RWPE2 (cell line): ENCODE data around the gene ODAD3.

Experiments used
- ATAC-seq: fragments of 200-7000 bp; cut with Tn5 transposase; 3 replicates; pipeline ENCODE4 v1.9.1; 2021; ENCODE audit warnings: low read depth
- DNase-seq: peaks from one replicate; pipeline ENCODE4 v3.0.0-alpha.2; 2020; ENCODE audit warnings: low spot score
- H3K27ac ChIP-seq: fragments of 450-650 bp; 2 replicates; pipeline ENCODE4 v1.5.1; 2017; ENCODE audit warnings: mild to moderate bottlenecking; ENCODE audit not compliant: poor library complexity, severe bottlenecking
- H3K27me3 ChIP-seq: fragments of 250-450 bp; sonication (Bioruptor Pico); 2 replicates; pipeline ENCODE4 v1.5.1; 2021; ENCODE audit warnings: mild to moderate bottlenecking, moderate library complexity; ENCODE audit not compliant: insufficient read depth, poor library complexity, severe bottlenecking
- H3K36me3 ChIP-seq: fragments of 250-450 bp; sonication (Bioruptor Pico); 2 replicates; pipeline ENCODE4 v1.5.1; 2020; ENCODE audit warnings: low read depth, mild to moderate bottlenecking, moderate library complexity
- H3K4me1 ChIP-seq: fragments of 250-450 bp; sonication (Bioruptor Pico); 2 replicates; pipeline ENCODE4 v1.5.1; 2021; ENCODE audit warnings: mild to moderate bottlenecking, moderate library complexity; ENCODE audit not compliant: insufficient read depth, poor library complexity, severe bottlenecking
- H3K4me3 ChIP-seq: fragments of 250-450 bp; sonication (Bioruptor Pico); 2 replicates; pipeline ENCODE4 v1.5.1; 2021; ENCODE audit warnings: mild to moderate bottlenecking, moderate library complexity; ENCODE audit not compliant: severe bottlenecking
- H3K9me3 ChIP-seq: fragments of 250-450 bp; sonication (Bioruptor Pico); 2 replicates; pipeline ENCODE4 v1.5.1; 2021; ENCODE audit warnings: mild to moderate bottlenecking, moderate library complexity; ENCODE audit not compliant: severe bottlenecking
- TF ChIP-seq, protein P1 (sequence below): fragments of 450-650 bp; IDR thresholded peaks from one replicate; pipeline ENCODE4 v1.5.1; 2017; ENCODE audit warnings: mild to moderate bottlenecking, moderate library complexity; ENCODE audit not compliant: poor library complexity, severe bottlenecking

Gene ODAD3

DNA sequence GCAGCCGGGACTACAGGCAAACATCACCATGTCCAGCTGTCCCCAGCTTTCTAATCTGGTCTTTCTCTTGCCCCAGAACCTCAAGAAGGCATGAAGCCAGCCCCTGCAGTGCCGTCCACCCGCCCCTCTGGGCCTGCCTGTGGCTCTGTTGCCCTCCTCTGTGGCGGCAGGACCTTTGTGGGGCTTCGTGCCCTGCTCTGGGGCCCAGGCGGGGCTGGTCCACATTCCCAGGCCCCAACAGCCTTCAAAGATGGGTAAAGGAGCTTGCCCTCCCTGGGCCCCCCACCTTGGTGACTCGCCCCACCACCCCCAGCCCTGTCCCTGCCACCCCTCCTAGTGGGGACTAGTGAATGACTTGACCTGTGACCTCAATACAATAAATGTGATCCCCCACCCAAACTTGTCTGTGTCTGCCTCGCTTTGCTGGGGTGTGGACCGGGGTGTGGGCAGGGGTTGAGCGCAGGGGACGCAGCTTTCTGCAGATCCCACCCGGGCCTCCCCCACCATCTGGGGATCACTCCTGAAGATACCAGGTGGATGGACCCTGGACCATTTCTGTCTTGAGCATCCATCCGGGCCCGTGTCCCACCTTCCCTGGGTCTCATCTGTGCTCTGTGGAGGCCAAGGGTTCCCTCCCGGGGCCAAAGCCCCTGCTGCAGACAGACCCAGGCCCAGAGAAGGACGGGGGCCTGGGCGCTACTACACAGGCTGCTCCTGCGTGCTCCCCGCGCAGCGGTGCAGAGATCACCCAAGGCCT, 15.8 kb upstream of the ODAD3 start:
- no peaks in the 10 kb centered on the region for H3K4me1 ChIP-seq
- TF ChIP-seq, protein P1, sequence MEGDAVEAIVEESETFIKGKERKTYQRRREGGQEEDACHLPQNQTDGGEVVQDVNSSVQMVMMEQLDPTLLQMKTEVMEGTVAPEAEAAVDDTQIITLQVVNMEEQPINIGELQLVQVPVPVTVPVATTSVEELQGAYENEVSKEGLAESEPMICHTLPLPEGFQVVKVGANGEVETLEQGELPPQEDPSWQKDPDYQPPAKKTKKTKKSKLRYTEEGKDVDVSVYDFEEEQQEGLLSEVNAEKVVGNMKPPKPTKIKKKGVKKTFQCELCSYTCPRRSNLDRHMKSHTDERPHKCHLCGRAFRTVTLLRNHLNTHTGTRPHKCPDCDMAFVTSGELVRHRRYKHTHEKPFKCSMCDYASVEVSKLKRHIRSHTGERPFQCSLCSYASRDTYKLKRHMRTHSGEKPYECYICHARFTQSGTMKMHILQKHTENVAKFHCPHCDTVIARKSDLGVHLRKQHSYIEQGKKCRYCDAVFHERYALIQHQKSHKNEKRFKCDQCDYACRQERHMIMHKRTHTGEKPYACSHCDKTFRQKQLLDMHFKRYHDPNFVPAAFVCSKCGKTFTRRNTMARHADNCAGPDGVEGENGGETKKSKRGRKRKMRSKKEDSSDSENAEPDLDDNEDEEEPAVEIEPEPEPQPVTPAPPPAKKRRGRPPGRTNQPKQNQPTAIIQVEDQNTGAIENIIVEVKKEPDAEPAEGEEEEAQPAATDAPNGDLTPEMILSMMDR, result no peak
- no peak overlapping the region for H3K27ac ChIP-seq
- no peak for ATAC-seq
- H3K9me3 ChIP-seq, result no peaks in the 10 kb centered on the region
- peaks cover 31% of the 10 kb centered on the region for H3K36me3 ChIP-seq
- DNase-seq, result no peak
- H3K4me3 ChIP-seq, result no peak overlapping the region
- no peaks in the 10 kb centered on the region for H3K27me3 ChIP-seq

GRCh38 chr19:11448923-11449554, 14.1 kb upstream of the ODAD3 start:
- Histone ChIP-seq H3K9me3 (no peaks in the 10 kb centered on the region), H3K36me3 (peaks cover 47% of the 10 kb centered on the region), H3K4me3 (no peak overlapping the region), H3K27me3 (no peaks in the 10 kb centered on the region), H3K27ac (no peak overlapping the region), H3K4me1 (peaks cover 5% of the 10 kb centered on the region)
- no peak for DNase-seq
- ATAC-seq, result no peak
- TF ChIP-seq, protein P1, result no peak

DNA sequence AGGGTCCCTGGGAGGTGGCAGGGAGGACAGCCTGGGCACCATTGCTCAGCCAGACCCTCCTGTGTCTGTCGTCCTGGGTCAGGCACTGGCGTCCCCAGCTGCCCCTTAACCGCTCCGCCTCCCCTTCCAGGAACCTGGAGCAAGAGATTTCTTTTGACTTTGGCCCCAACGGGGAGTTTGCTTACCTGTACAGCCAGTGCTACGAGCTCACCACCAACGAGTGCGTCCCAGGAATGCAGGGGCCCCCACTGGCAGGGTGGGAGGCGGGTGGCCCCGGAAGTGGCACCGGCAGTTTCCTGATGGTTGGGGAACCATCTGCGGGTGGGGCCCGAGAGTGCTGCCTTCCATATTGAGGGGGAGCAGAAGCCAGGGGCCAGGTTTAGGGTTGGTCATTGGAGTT, 13.5 kb upstream of the ODAD3 start:
- TF ChIP-seq, protein P1, result no peak
- Histone ChIP-seq H3K4me1 (peaks cover 10% of the 10 kb centered on the region), H3K9me3 (no peaks in the 10 kb centered on the region), H3K27me3 (no peaks in the 10 kb centered on the region), H3K27ac (no peak overlapping the region), H3K4me3 (no peak overlapping the region), H3K36me3 (peaks cover 53% of the 10 kb centered on the region)
- ATAC-seq, result no peak
- DNase-seq, result no peak

DNA sequence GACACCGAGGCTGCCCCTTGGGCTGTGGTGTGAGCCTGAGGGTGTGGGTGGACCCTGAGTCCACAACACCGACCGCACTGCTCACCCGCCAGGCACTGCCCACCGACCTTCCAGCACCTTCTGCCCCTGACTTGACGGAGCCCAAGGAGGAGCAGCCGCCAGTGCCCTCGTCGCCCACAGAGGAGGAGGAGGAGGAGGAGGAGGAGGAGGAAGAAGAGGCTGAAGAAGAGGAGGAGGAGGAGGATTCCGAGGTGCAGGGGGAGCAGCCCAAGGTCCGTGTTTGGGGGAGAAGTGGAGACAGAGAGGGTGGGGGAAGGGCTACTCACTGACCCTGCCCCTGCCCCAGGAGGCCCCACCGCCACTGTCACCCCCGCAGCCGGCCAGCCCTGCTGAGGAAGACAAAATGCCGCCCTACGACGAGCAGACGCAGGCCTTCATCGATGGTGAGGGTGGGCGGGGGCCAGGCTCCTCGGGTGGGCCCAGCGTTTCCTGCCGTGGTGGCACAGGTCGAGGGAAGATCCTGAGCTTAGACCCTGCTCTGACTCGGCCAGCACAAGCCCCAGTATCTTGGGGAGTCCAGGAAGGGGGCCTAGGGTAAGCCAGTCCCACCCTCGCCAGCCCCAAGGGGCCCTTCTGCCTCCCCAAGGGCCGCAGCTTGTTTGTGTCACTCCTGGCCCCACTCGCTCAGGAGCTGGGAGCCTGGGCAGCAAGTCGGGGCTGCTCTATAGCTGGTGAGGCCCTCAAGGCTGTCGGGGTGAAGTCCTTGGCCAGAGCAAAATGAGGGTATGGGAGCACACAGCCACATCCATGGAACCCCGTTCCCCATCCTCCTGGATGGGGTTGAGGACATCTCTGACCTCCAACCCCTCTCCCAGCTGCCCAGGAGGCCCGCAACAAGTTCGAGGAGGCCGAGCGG, 12.7 kb upstream of the ODAD3 start:
- ATAC-seq (no peak), DNase-seq (no peak)
- Histone ChIP-seq H3K4me1 (peaks cover 12% of the 10 kb centered on the region), H3K9me3 (no peaks in the 10 kb centered on the region), H3K27ac (no peak overlapping the region), H3K4me3 (no peak overlapping the region), H3K27me3 (no peaks in the 10 kb centered on the region), H3K36me3 (peaks cover 61% of the 10 kb centered on the region)
- TF ChIP-seq, protein P1, result no peak
